Measurements from ENCODE around the gene GID8.

Gene GID8

DNA sequence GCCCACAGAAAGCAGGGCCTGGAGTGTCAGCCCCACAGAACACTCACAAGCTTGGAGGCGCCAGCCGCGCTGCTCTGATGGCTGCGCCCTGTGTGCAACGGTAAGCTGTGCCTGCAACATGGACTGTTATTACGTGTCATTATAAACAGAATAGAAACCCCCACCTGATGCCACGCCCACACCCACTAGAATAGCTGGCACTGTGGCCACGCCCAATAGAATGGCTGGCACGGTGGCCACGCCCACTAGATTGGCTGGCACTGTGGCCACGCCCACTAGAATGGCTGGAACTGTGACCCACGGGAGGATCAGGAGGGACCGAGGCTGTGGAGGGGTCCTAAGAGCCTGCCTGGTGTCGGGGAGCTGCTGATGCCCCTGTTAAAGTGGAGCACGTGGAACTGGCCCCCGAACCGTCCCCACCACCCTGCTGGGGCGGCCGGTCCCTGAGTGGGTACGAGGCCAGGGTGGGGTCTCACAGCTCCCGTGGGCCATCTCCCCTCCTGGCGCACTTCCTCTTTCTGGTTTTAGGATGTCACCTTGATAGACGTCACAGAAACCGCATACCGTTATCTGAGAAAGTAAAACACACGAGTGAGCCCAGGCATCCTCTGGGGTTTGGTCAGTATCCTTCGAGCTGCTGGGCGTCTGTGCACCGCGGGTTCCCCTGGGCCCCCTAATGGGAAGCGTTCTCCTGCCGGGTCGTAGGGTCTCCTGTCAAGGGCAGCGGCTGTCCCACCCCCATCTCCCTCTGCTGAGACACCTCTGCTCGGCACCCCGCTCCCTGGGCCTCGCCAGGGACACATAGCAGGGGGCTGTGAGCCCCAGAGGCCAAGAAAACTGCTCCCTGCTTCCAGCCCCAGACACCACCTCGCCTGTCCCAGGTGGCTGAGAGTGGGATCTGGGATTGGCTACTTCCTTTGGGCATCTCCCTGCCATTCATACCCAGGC lies 39.9 kb downstream of the GID8 start:
- Histone ChIP-seq H3K36me3 (ENCODE audit: control insufficient read depth, insufficient read depth, low read length) (no peaks in the 10 kb centered on the region), H3K27me3 (replicated peaks; ENCODE audit: control insufficient read depth, insufficient read depth, low read length) (peaks cover 2% of the 10 kb centered on the region), H3K4me3 (replicated peaks; ENCODE audit: low read depth, low read length) (peak overlapping the region; percentile 47)
- TF ChIP-seq CTCF (IDR thresholded peaks at IDR 0.05; ENCODE audit: insufficient read depth, low read length, poor library complexity, severe bottlenecking) = no peak
- peak; percentile 86 for DNase-seq (ENCODE audit: extremely low read depth, insufficient read length)

DNA sequence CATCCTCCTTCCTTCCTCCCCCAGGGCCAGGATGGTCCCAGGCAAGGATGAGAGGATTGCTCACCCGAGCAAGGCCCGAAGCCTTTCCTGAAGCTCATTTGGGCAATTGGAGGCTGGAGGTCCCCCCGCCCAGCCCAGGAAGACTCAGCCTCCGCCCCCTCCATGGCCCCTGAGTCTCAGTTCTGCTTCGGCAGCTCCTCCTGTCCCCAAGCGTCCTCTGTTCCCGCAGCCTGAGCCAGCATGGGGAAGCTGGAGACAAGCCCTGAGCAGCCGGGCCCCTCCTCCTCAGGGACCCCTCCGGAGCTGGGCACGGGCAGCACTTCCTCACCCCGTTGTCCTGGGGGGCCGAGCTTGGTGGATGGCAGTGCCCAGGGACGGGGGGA lies 40.6 kb downstream of the GID8 start:
- Histone ChIP-seq H3K36me3 (ENCODE audit: control insufficient read depth, insufficient read depth, low read length) (no peaks in the 10 kb centered on the region), H3K4me3 (replicated peaks; ENCODE audit: low read depth, low read length) (no peak overlapping the region), H3K27me3 (replicated peaks; ENCODE audit: control insufficient read depth, insufficient read depth, low read length) (peaks cover 2% of the 10 kb centered on the region)
- DNase-seq (ENCODE audit: extremely low read depth, insufficient read length) = no peak
- no peak for TF ChIP-seq CTCF (IDR thresholded peaks at IDR 0.05; ENCODE audit: insufficient read depth, low read length, poor library complexity, severe bottlenecking)

DNA sequence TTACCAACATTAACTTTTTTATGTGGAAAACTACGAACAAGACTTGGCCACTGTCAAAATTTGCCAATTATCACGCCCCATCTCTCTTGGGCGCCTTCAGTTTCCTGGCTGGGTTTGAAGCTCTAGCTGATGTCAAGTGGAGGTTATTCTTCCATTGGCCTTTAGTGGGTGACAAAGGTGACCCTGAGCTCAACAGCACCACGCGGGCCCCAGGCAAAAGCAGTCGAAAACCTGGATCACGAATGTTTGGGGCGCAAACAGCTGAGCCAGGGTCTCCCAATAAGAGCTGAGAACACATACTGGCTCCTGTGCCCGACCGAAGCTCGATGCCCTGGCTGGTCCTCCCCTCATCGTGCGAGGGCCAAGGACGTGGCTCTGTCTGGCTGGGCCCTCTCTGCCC lies 41.4 kb downstream of the GID8 start:
- H3K36me3 ChIP-seq (ENCODE audit: control insufficient read depth, insufficient read depth, low read length) = no peaks in the 10 kb centered on the region
- no peak overlapping the region for H3K4me3 ChIP-seq (replicated peaks; ENCODE audit: low read depth, low read length)
- DNase-seq (ENCODE audit: extremely low read depth, insufficient read length) = no peak
- peak; percentile 14 for TF ChIP-seq CTCF (IDR thresholded peaks at IDR 0.05; ENCODE audit: insufficient read depth, low read length, poor library complexity, severe bottlenecking)
- H3K27me3 ChIP-seq (replicated peaks; ENCODE audit: control insufficient read depth, insufficient read depth, low read length) = peaks cover 2% of the 10 kb centered on the region

GRCh38 chr20:62979876-62980373 lies 42.0 kb downstream of the GID8 start:
- DNase-seq (ENCODE audit: extremely low read depth, insufficient read length) = no peak
- Histone ChIP-seq H3K36me3 (ENCODE audit: control insufficient read depth, insufficient read depth, low read length) (no peaks in the 10 kb centered on the region), H3K4me3 (replicated peaks; ENCODE audit: low read depth, low read length) (no peak overlapping the region), H3K27me3 (replicated peaks; ENCODE audit: control insufficient read depth, insufficient read depth, low read length) (peaks cover 2% of the 10 kb centered on the region)
- no peak for TF ChIP-seq CTCF (IDR thresholded peaks at IDR 0.05; ENCODE audit: insufficient read depth, low read length, poor library complexity, severe bottlenecking)

DNA sequence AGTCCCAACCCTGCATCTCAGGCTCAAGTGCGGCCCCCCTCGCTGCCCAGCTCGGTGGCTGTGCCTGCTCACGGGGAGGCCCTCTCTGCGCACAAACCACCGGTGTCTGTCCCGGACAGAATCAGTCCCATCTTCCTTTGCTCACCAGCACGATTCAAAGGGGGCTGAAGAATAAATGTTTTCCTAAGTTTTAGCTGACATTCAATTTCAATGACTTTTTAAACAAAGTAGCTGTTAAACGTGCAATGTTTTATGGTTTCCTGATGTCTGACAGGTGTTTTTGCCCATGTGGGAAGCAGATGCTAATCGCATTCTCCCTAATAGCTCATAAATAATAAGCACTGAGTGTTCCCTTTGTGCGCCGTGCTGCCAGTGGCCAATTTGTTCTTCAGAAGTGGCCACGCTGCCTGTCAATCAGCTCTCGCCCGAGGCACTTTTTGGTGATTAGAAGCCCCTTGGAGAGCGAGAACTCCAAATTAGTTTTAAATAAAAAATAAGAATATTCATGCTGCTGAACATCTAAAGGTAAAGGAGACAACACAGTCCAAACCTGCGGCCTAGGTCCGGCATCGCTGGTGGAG lies 42.5 kb downstream of the GID8 start:
- Histone ChIP-seq H3K4me3 (replicated peaks; ENCODE audit: low read depth, low read length) (no peak overlapping the region), H3K27me3 (replicated peaks; ENCODE audit: control insufficient read depth, insufficient read depth, low read length) (peaks cover 2% of the 10 kb centered on the region), H3K36me3 (ENCODE audit: control insufficient read depth, insufficient read depth, low read length) (no peaks in the 10 kb centered on the region)
- DNase-seq (ENCODE audit: extremely low read depth, insufficient read length) = no peak
- TF ChIP-seq CTCF (IDR thresholded peaks at IDR 0.05; ENCODE audit: insufficient read depth, low read length, poor library complexity, severe bottlenecking) = no peak
